Posterior cingulate gyrus (tissue), 11 donors: Measurements from ENCODE around the gene CBFB.
"Not testable (repeated sequence)": the region's sequence is repeated elsewhere in the genome, so short reads cannot be mapped to it uniquely, and the experiment has no call there.

Source experiments
- DNase-seq, 10 donors: peaks; one replicate each; pipeline versions ENCODE4 v3.0.0 to v3.0.0-alpha.2; 2020 to 2021; ENCODE audit warnings: mixed read lengths in 3 of 10
- intact Hi-C: fragments of 100-400 bp; cut with DNase I; formaldehyde crosslinking; loops from one replicate; pipeline ENCODE4 v1.15.1; 2023

CBFB gene

DNA sequence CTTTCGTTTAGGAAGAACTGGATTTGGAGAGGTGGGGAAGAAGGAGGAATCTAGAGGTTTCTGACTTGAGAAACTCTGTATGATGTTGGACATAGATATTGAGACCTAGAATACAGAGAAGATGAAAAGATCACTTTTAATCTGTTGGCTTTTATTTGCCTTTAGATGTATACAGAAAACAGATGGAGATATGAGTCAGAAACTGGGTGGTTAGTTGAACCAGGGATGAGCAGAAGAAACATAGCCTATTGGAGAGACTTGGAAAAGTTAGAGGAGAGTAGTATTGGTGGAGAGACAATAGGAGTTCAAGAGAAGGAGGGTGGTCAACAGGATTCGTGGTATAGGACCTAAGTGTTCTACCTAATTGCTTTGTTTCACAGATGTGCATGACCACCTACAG, 85.8 kb downstream of the CBFB start:
- DNase-seq, result no peak
- intact Hi-C loops, result loop anchor here (5.0 kb wide), 1 partner anchor 43 kb away; the partner anchor contains the start of genes FBXL8 and TRADD

GRCh38 chr16:67115639-67116038, 86.7 kb downstream of the CBFB start:
- no peak for DNase-seq
- intact Hi-C loops, result no loop called here

DNA sequence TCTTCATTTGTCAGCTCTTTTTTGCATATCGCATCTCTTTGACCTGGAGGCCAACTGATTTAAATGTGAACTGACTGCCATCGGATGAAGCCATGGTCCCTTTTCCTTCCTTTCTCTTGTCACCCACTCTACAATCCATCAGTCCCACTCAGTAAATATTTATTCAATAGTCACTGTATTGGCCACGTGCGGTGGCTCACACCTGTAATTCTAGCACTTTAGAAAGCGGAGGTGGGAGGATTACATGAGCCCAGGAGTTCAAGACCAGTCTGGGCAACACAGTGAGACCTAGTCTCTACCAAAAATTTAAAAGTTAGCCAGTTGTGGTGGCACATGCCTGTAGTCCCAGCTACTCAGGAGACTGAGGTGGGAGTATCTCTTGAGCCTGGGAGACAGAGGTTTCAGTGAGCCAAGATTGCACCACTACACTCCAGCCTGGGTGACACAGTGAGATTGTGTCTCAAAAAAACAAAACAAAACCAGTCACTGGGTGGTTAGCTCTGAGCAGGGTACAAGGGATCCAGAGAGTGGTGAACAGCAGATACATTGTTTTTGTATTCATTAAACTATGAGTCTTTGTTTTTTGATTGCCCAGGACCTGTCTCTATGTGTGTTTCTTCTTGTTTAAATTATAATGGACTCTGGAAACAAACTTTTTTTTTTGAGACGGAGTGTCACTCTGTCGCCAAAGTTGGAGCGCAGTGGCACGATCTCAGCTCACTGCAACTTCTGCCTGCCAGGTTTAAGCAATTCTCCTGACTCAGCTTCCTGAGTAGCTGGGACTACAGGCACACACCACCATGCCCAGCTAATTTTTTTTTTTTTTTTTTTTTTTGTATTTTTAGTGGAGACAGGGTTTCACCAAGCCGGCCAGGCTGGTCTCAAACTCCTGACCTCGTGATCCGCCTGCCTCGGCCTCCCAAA, 87.7 kb downstream of the CBFB start:
- intact Hi-C loops, result no loop called here
- no peak for DNase-seq

DNA sequence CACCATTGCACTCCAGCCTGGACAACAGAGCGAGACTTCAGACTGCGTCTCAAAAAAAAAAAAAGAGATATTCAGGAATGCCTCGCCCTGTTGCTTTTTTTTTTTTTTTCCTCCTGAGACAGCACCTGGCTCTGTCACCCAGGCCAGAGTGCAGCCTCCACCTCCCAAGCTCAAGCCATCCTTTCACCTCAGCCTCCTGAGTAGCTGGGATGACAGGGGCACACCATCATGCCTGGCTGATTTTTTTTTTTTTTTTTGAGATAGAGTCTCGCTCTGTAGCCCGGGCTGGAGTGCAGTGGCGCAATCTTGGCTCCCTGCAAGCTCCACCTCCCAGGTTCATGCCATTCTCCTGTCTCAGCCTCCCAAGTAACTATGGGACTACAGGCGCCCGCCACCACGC, 88.8 kb downstream of the CBFB start:
- DNase-seq, result no peak
- intact Hi-C loops, result no loop called here

DNA sequence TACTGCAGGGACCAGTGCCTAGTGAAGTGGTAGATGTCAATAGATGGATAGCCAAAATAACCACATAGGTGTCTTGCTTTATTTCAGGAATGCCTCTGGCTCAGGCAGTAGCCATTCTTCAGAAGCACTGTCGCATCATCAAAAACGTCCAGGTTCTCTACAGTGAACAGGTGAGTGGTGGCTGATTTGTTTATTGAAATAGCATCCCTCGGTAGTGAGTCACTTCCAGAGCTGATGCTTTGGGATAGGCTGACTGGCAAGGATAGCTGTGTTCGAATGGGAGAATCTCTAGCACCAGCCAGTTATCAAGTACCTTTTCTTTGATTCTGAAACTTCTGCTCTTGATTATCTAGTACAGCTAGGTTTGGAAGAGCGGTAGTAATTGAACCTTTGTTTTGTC, 91.1 kb downstream of the CBFB start:
- intact Hi-C loops, result no loop called here
- DNase-seq, result no peak

DNA sequence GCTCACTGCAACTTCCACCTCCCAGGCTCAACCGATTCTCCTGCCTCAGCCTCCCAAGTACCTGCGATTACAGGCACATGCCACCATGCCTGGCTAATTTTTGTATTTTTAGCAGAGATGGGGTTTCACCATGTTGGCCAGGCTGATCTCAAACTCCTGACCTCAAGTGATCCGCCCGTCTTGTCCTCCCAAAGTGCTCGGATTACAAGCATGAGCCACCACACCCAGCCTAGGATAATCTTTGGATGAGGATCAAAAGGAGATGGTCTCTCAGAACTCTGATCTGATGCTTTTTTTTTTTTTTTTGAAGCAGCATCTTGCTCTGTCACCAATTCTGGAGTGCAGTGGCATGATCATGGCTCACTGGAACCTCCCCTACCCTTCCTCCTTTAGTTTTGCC, 93.8 kb downstream of the CBFB start:
- intact Hi-C loops, DNase-seq: not testable (repeated sequence)

- no peak for DNase-seq
- intact Hi-C loops, result no loop called here
Measured at GRCh38 chr16:67128417-67128816, 99.5 kb downstream of the CBFB start.

- intact Hi-C loops, result no loop called here
- no peak for DNase-seq
Measured at GRCh38 chr16:67128887-67129286, 99.9 kb downstream of the CBFB start.

DNA sequence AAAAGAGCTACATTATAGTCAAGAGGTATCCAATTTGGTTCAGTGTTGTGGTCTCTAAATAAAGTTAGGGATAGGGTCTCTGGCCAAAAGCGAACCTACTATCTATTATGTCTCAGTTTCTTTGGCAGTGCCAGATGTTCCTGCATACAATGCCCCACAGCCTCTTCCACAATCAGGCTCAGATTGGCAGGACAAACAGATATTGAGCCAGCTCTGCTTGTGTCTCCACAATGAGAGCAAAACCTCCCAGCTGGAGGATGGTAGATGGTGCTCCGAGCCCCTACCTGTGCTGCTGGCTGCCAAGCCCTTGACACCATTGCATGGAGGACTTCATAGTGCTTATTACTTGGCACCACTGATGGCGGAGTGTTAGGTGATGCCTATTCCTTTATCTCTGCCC, 100.5 kb downstream of the CBFB start:
- intact Hi-C loops, result no loop called here
- DNase-seq, result peak in 1 of 10 donors; percentile 32

GRCh38 chr16:67137605-67138004, 108.7 kb downstream of the CBFB start:
- DNase-seq, result no peak
- intact Hi-C loops, result no loop called here

- peak in 1 of 10 donors; percentile 82 for DNase-seq
- intact Hi-C loops, result no loop called here
Measured at GRCh38 chr16:67141391-67141790, 112.4 kb downstream of the CBFB start.

- DNase-seq, result peak in 1 of 10 donors; percentile 72
Measured at GRCh38 chr16:67142342-67142741, 113.4 kb downstream of the CBFB start.

GRCh38 chr16:67144943-67145342, 116.0 kb downstream of the CBFB start:
- intact Hi-C loops, result no loop called here
- peak in 3 of 10 donors; percentile 18 to 30 (median 20) for DNase-seq

More at GRCh38 chr16:67142342-67142741, 113.4 kb downstream of the CBFB start:
- intact Hi-C loops, result no loop called here

DNA sequence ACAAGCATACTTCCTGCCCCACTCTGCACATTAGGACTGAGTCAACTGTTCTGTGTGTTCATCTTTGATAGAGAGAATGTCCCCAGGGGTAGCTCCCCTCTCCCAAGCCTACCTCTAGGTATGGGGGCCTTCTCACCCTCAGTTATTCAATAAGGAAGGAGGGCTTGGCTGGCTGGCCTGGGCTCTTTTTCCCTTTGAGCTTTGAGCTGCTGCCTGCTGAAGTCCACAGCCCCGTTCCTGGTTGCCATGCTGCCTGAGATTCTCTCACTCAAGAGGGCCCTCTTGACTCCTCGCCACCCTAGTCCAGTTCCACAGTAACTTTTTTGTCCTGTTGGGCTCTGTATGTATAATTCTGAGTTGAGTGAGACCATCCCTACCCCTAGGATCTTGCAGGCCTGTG, 116.8 kb downstream of the CBFB start:
- DNase-seq, result peak in 2 of 10 donors; percentile 5 to 21
- intact Hi-C loops, result no loop called here

- peak in 3 of 10 donors; percentile 58 to 89 (median 66) for DNase-seq
- intact Hi-C loops, result no loop called here
Measured at GRCh38 chr16:67146523-67147357, 117.8 kb downstream of the CBFB start.

- peak in 3 of 10 donors; percentile 48 to 79 (median 59) for DNase-seq
- intact Hi-C loops, result no loop called here
Measured at GRCh38 chr16:67147437-67148140, 118.6 kb downstream of the CBFB start.

DNA sequence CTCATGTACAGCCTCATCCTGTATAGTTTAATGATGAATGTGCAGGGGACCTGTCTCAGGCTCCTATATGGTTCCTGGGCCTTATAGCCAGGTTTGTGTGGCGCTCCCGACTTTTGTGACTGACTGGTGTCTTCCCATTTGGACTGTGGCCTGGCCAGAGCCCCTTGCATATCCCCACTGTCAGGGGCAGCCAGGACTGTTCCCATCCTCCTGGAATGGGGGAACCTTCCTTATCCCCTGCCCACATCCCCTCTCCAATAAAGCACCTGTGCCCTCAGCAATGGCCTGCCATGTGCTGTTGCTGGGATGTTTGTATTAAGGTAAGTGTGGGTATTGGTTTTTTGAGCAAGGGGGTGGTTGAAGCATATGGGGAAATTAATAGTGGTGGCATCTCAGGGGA, 119.3 kb downstream of the CBFB start:
- intact Hi-C loops, result no loop called here
- DNase-seq, result peak in 3 of 10 donors; percentile 32 to 55 (median 36)

- DNase-seq, result peak in 3 of 10 donors; percentile 57 to 73 (median 67)
- intact Hi-C loops, result no loop called here
Measured at GRCh38 chr16:67148656-67149275, 119.8 kb downstream of the CBFB start.

GRCh38 chr16:67149276-67150046, 120.5 kb downstream of the CBFB start:
- peak in 3 of 10 donors; percentile 70 to 83 (median 80) for DNase-seq
- intact Hi-C loops, result no loop called here
